Spleen (tissue), 11 donors: ENCODE data around the gene CSNK1D. TPM values are rescaled to one million over a fixed set of nuclear protein-coding genes. Genes with fewer than 3 reads are reported as not detected.
A peak's percentile ranks its signal among the peaks of the same experiment; 100 is the strongest.

ENCODE experiments used
- DNase-seq: peaks from one replicate; pipeline ENCODE4 v3.0.0-alpha.2; 2020
- H3K27ac ChIP-seq, 8 donors: fragments of 200-600 bp; sonication (generic) in 7 of 8; 1 replicate in 4 of 8; 2 replicates in 4 of 8; pipeline versions ENCODE4 v1.5.0 to v1.8.0; 2016 to 2021; ENCODE audit warnings: inconsistent platforms in 4 of 8, mild to moderate bottlenecking in 4 of 8, moderate library complexity in 1 of 8
- H3K27me3 ChIP-seq, 7 donors: fragments of 200-600 bp; sonication (generic) in 6 of 7; replicated peaks in 1 of 7; 1 replicate in 4 of 7; 2 replicates in 3 of 7; pipeline versions ENCODE4 v1.5.0 to v1.8.0; 2016 to 2021; ENCODE audit warnings: inconsistent platforms in 3 of 7, mild to moderate bottlenecking in 1 of 7
- H3K36me3 ChIP-seq, 6 donors: fragments of 200-600 bp; sonication (generic) in 5 of 6; 1 replicate in 4 of 6; 2 replicates in 2 of 6; pipeline versions ENCODE4 v1.5.0 to v1.8.0; 2016 to 2021; ENCODE audit warnings: inconsistent platforms in 2 of 6
- H3K4me1 ChIP-seq, 6 donors: fragments of 200-600 bp; sonication (generic) in 5 of 6; 1 replicate in 3 of 6; 2 replicates in 3 of 6; pipeline versions ENCODE4 v1.5.0 to v1.8.0; 2016 to 2021; ENCODE audit warnings: inconsistent platforms in 3 of 6
- H3K4me3 ChIP-seq, 8 donors: fragments of 200-600 bp; sonication (generic) in 7 of 8; 1 replicate in 4 of 8; 2 replicates in 4 of 8; pipeline versions ENCODE4 v1.5.0 to v1.8.0; 2016 to 2021; ENCODE audit warnings: inconsistent platforms in 4 of 8, mild to moderate bottlenecking in 4 of 8, moderate library complexity in 2 of 8
- H3K9me3 ChIP-seq, 8 donors: fragments of 200-600 bp; sonication (generic) in 7 of 8; 1 replicate in 4 of 8; 2 replicates in 4 of 8; pipeline versions ENCODE4 v1.5.0 to v1.8.0; 2016 to 2021; ENCODE audit warnings: inconsistent platforms in 4 of 8
- POLR2A ChIP-seq, 3 donors: fragments of 450-650 bp; IDR thresholded peaks; one replicate each; pipeline ENCODE4 v1.5.1; 2017; ENCODE audit warnings: antibody characterized with exemption in 3 of 3, mild to moderate bottlenecking in 1 of 3
- POLR2AphosphoS5 ChIP-seq, 3 donors: sonication (generic); formaldehyde crosslinking; IDR thresholded peaks; one replicate each; pipeline ENCODE4 v1.5.1; 2017; ENCODE audit warnings: antibody characterized with exemption in 3 of 3
- WGBS, 5 donors: extraction: QIAGEN DNeasy Blood & Tissue Kit in 3 of 5; methylation state at CpG; one replicate each; pipeline versions ENCODE4 v1.1.5 to v1.1.7; 2013 to 2018; 5-methylcytosine and 5-hydroxymethylcytosine counted together
- intact Hi-C: fragments of 100-400 bp; cut with DNase I; formaldehyde crosslinking; loops from one replicate; pipeline ENCODE4 v1.15.0; 2023; ENCODE audit warnings: low total_unique reads
- polyA plus RNA-seq, 3 donors: library from polyadenylated mRNA; stranded (reverse); fragments of 200-250 nt; gene quantifications; one replicate each; pipeline ENCODE4 v1.2.1, GENCODE V29; 2013
- total RNA-seq, 7 donors: library from RNA; depleted of rRNA in 3 of 7; stranded (reverse); fragments of >200 nt in 3 of 7; fragmentation: NEBNext Ultra II Directional in 4 of 7; extraction: Animal tissue kit (Norgen Biotek cat#: 25700) in 4 of 7; gene quantifications; one replicate each; pipeline versions ENCODE4 v1.1.0 to v1.2.1, GENCODE V29; 2016 to 2021
- TF ChIP-seq, protein P1 (sequence below), 11 experiments: fragments of 200-600 bp in 7 of 11; fragments of 450-650 bp in 4 of 11; sonication (generic) in 4 of 11; IDR thresholded peaks in 8 of 11; conservative IDR thresholded peaks in 3 of 11; 1 replicate in 7 of 11; 2 replicates in 4 of 11; pipeline versions ENCODE4 v1.4.0 to v1.8.0; 2016 to 2021; ENCODE audit warnings: antibody characterized with exemption in 11 of 11, inconsistent platforms in 4 of 11, mild to moderate bottlenecking in 1 of 11
- donor health status: healthy with polysubstance abuse.
- donor health status: DM: no; HTN: no; CAD: no; lungs with moderate emphysema.
- donor health status: DM: no; HTN: no; CAD: no.
- donor health status: Bipolar disorder and iron deficiency.
- donor health status: healthy.
- donor health status: DM: no; HTN: no; CAD: no.
- donor health status: DM: yes; HTN: yes; CAD: no.

Gene CSNK1D
- total and polyA plus RNA-seq, 10 donors: 46.5 to 216 (median 119) TPM

GRCh38 chr17:82230609-82231311, 42.7 kb downstream of the CSNK1D start:
- intact Hi-C loops: no loop called here
- Histone ChIP-seq H3K27ac (peak overlapping the region; percentile 85 to 100 (median 98)), H3K9me3 (no peaks in the 10 kb centered on the region), H3K36me3 (peaks cover 0 to 21% (median 0%) of the 10 kb centered on the region in 6 donors), H3K4me3 (peak overlapping the region; percentile 40 to 85 (median 56)), H3K27me3 (no peaks in the 10 kb centered on the region), H3K4me1 (peaks cover 32 to 97% (median 78%) of the 10 kb centered on the region in 6 donors)
- TF ChIP-seq, protein P1, sequence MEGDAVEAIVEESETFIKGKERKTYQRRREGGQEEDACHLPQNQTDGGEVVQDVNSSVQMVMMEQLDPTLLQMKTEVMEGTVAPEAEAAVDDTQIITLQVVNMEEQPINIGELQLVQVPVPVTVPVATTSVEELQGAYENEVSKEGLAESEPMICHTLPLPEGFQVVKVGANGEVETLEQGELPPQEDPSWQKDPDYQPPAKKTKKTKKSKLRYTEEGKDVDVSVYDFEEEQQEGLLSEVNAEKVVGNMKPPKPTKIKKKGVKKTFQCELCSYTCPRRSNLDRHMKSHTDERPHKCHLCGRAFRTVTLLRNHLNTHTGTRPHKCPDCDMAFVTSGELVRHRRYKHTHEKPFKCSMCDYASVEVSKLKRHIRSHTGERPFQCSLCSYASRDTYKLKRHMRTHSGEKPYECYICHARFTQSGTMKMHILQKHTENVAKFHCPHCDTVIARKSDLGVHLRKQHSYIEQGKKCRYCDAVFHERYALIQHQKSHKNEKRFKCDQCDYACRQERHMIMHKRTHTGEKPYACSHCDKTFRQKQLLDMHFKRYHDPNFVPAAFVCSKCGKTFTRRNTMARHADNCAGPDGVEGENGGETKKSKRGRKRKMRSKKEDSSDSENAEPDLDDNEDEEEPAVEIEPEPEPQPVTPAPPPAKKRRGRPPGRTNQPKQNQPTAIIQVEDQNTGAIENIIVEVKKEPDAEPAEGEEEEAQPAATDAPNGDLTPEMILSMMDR (IDR thresholded peaks at IDR 0.05 in 8 of 11, conservative IDR thresholded peaks at IDR 0.05 in 3 of 11): peak; percentile 57 to 86 (median 72)
- peak; percentile 64 to 86 (median 65) for TF ChIP-seq POLR2AphosphoS5 (IDR thresholded peaks at IDR 0.05)
- no peak for TF ChIP-seq POLR2A (IDR thresholded peaks at IDR 0.05)
- DNase-seq: peak; percentile 95
- WGBS, 5 donors: 7 to 23% (median 11%) methylated on average over 21 to 76 of the region's 76 CpGs

DNA sequence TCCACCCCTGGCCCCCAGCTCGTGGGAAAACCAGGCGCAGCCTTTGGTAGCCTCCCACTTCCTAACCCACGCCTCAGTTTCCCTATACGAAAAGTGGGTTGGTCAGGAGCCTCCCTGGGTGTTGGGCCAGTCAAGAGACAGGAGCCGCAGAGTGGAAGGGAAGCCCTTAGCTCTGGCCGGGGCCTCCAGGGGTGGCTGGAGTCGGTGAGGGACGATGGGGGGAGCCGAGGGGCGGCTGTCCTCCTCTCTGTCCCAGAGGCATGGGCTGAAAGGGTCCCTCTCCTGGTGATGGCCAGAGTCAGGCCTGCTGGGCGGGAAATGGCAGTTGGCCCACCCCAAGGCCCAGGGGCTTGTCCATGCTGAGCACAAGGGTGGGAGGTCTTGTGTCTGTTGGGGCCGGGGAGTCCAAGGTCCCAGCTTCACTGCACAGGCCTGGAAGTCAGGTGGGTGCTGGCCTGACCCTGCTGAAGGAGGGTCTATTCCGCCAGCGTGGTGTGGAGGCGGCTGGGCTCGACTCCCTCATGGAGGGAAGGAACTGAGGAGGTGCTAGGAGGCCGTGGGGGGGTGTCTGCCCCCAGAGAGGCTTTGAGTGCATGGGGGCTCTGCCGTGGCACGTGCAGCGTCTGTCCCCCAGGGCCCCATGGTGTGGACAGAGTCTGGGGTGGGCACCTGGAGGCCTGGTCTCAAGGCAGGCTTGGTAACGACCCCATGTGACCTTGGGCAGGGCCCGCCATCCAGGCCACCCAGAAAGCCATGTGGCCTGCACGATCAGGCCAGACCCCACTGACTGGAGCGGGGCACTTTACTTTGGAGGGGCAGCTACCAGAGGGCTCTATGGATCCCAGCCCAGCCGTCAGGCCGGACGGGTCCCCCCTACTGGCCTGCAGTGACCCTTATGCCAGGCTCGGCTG, 43.5 kb downstream of the CSNK1D start:
- peak; percentile 87 for DNase-seq
- peak overlapping the region; percentile 34 to 85 (median 56) for H3K4me3 ChIP-seq
- TF ChIP-seq, protein P1 (IDR thresholded peaks at IDR 0.05 in 8 of 11, conservative IDR thresholded peaks at IDR 0.05 in 3 of 11): no peak
- TF ChIP-seq POLR2A (IDR thresholded peaks at IDR 0.05): no peak
- TF ChIP-seq POLR2AphosphoS5 (IDR thresholded peaks at IDR 0.05): peak in 1 of 3 donors; percentile 37
- peak overlapping the region; percentile 85 to 100 (median 98) for H3K27ac ChIP-seq
- 62 to 72% (median 64%) methylated on average over 19 to 28 of the region's 28 CpGs for WGBS, 5 donors
- peaks cover 0 to 13% (median 0%) of the 10 kb centered on the region in 6 donors for H3K36me3 ChIP-seq
- intact Hi-C loops: no loop called here
- H3K27me3 ChIP-seq: no peaks in the 10 kb centered on the region
- peaks cover 32 to 97% (median 73%) of the 10 kb centered on the region in 6 donors for H3K4me1 ChIP-seq
- no peaks in the 10 kb centered on the region for H3K9me3 ChIP-seq

GRCh38 chr17:82228842-82229697, 44.4 kb downstream of the CSNK1D start, which contains the start of gene SLC16A3:
TSS of gene SLC16A3 (plus strand) at chr17:82229042. CDS start at chr17:82236009, 6,967 bp downstream.
- peaks cover 0 to 6% (median 0%) of the 10 kb centered on the region in 6 donors for H3K36me3 ChIP-seq
- peak within 1 kb of the TSS; percentile 35 to 85 (median 56) for H3K4me3 ChIP-seq
- H3K27me3 ChIP-seq: no peaks in the 10 kb centered on the region
- intact Hi-C loops: no loop called here
- DNase-seq: peak; percentile 95
- peak within 1 kb of the TSS; percentile 77 to 100 (median 98) for H3K27ac ChIP-seq
- WGBS, 5 donors: 6 to 18% (median 9%) methylated on average over 27 to 105 of the region's 105 CpGs
- TF ChIP-seq, protein P1 (IDR thresholded peaks at IDR 0.05 in 8 of 11, conservative IDR thresholded peaks at IDR 0.05 in 3 of 11): no peak
- TF ChIP-seq POLR2AphosphoS5 (IDR thresholded peaks at IDR 0.05) (peak; percentile 2 to 80 (median 72)), POLR2A (IDR thresholded peaks at IDR 0.05) (peak in 2 of 3 donors; percentile 70 to 73)
- H3K4me1 ChIP-seq: peaks cover 32 to 92% (median 64%) of the 10 kb centered on the region in 6 donors
- no peaks in the 10 kb centered on the region for H3K9me3 ChIP-seq
